NCI-H2171 treated with DMSO at 0.1 percent for 48 hours (cell line): ENCODE results near the gene FBN2.

Experiments
- DNase-seq: peaks from one replicate; lab custom pipeline; 2025; lab: John Stamatoyannopoulos, UW

The FBN2 gene

GRCh38 chr5:128305341-128305740 lies 232.7 kb downstream of the FBN2 start:
- DNase-seq = no peak

- DNase-seq = no peak
Observed at GRCh38 chr5:128304791-128305190, 233.3 kb downstream of the FBN2 start.

GRCh38 chr5:128304088-128304487 lies 234.0 kb downstream of the FBN2 start:
- DNase-seq = peak; percentile 35

- DNase-seq = no peak
Observed at GRCh38 chr5:128303593-128303992, 234.5 kb downstream of the FBN2 start.

GRCh38 chr5:128300181-128300580 lies 237.9 kb downstream of the FBN2 start:
- no peak for DNase-seq

GRCh38 chr5:128290152-128290858 lies 247.7 kb downstream of the FBN2 start:
- no peak for DNase-seq

GRCh38 chr5:128287740-128288139 lies 250.3 kb downstream of the FBN2 start:
- DNase-seq = no peak

- no peak for DNase-seq
Observed at GRCh38 chr5:128284236-128284635, 253.8 kb downstream of the FBN2 start.

- DNase-seq = no peak
Observed at GRCh38 chr5:128279345-128279744, 258.7 kb downstream of the FBN2 start.

- DNase-seq = no peak
Observed at GRCh38 chr5:128276537-128277216, 261.4 kb downstream of the FBN2 start.

- no peak for DNase-seq
Observed at GRCh38 chr5:128274441-128274840, 263.6 kb downstream of the FBN2 start.

GRCh38 chr5:128273736-128274135 lies 264.3 kb downstream of the FBN2 start:
- DNase-seq = no peak

GRCh38 chr5:128271859-128272464 lies 266.1 kb downstream of the FBN2 start:
- no peak for DNase-seq

- DNase-seq = no peak
Observed at GRCh38 chr5:128271071-128271470, 267.0 kb downstream of the FBN2 start.

GRCh38 chr5:128264564-128265360 lies 273.3 kb downstream of the FBN2 start:
- DNase-seq = no peak

GRCh38 chr5:128263357-128263756 lies 274.7 kb downstream of the FBN2 start:
- no peak for DNase-seq

GRCh38 chr5:128262911-128263310 lies 275.1 kb downstream of the FBN2 start:
- DNase-seq = no peak

- no peak for DNase-seq
Observed at GRCh38 chr5:128259607-128260021, 278.4 kb downstream of the FBN2 start.

- peak; percentile 32 for DNase-seq
Observed at GRCh38 chr5:128258372-128258771, 279.7 kb downstream of the FBN2 start.

- no peak for DNase-seq
Observed at GRCh38 chr5:128257076-128257475, 281.0 kb downstream of the FBN2 start.

- no peak for DNase-seq
Observed at GRCh38 chr5:128254789-128255188, 283.3 kb downstream of the FBN2 start.

GRCh38 chr5:128253880-128254279 lies 284.2 kb downstream of the FBN2 start:
- no peak for DNase-seq
